ENCODE measurements around the gene ZACN.

The ZACN gene

GRCh38 chr17:76078860-76079534 lies at the start of gene ZACN:
Gene ZACN, plus strand, starts transcription at chr17:76079182. Its CDS starts 83 bp downstream, at chr17:76079265.
- DNase-seq (ENCODE audit: low read depth in 2 of 2), result no peak
- H3K4me3 ChIP-seq (replicated peaks in 1 of 2; ENCODE audit: low read depth in 2 of 2, low read length in 2 of 2), result no peak within 1 kb of the TSS
- TF ChIP-seq CTCF (IDR thresholded peaks at IDR 0.05; ENCODE audit: low read depth, low read length), result no peak

GRCh38 chr17:76032073-76032779 lies 46.8 kb upstream of the ZACN start:
- DNase-seq (ENCODE audit: low read depth in 2 of 2), result no peak
- H3K4me3 ChIP-seq (replicated peaks in 1 of 2; ENCODE audit: low read depth in 2 of 2, low read length in 2 of 2), result no peak overlapping the region
- no peak for TF ChIP-seq CTCF (IDR thresholded peaks at IDR 0.05; ENCODE audit: low read depth, low read length)

GRCh38 chr17:76032780-76033108 lies 46.2 kb upstream of the ZACN start:
- H3K4me3 ChIP-seq (replicated peaks in 1 of 2; ENCODE audit: low read depth in 2 of 2, low read length in 2 of 2), result no peak overlapping the region
- TF ChIP-seq CTCF (IDR thresholded peaks at IDR 0.05; ENCODE audit: low read depth, low read length), result no peak
- DNase-seq (ENCODE audit: low read depth in 2 of 2), result no peak

- H3K4me3 ChIP-seq (replicated peaks in 1 of 2; ENCODE audit: low read depth in 2 of 2, low read length in 2 of 2), result no peak overlapping the region
- DNase-seq (ENCODE audit: low read depth in 2 of 2), result no peak
- TF ChIP-seq CTCF (IDR thresholded peaks at IDR 0.05; ENCODE audit: low read depth, low read length), result no peak
Measured at GRCh38 chr17:76033139-76033538, 45.8 kb upstream of the ZACN start.

- DNase-seq (ENCODE audit: low read depth in 2 of 2), result no peak
- TF ChIP-seq CTCF (IDR thresholded peaks at IDR 0.05; ENCODE audit: low read depth, low read length), result no peak
- no peak overlapping the region for H3K4me3 ChIP-seq (replicated peaks in 1 of 2; ENCODE audit: low read depth in 2 of 2, low read length in 2 of 2)
Measured at GRCh38 chr17:76034428-76035350, 44.3 kb upstream of the ZACN start.

- TF ChIP-seq CTCF (IDR thresholded peaks at IDR 0.05; ENCODE audit: low read depth, low read length), result no peak
- DNase-seq (ENCODE audit: low read depth in 2 of 2), result peak in 1 of 2 donors; percentile 5
- H3K4me3 ChIP-seq (replicated peaks in 1 of 2; ENCODE audit: low read depth in 2 of 2, low read length in 2 of 2), result no peak overlapping the region
Measured at GRCh38 chr17:76036497-76037261, 42.3 kb upstream of the ZACN start.

All from cardiac fibroblast (primary cell).